GM15510 (cell line): ENCODE measurements around the gene PLOD1.

Experiments
- POLR2A ChIP-seq: IDR thresholded peaks from 3 replicates; pipeline ENCODE4 v1.6.1; 2011; ENCODE audit warnings: borderline replicate concordance; ENCODE audit not compliant: insufficient read length; ENCODE audit errors: extremely low read depth

The PLOD1 gene

GRCh38 chr1:11930571-11931445 lies 3.7 kb upstream of the PLOD1 start:
- no peak for TF ChIP-seq POLR2A

- no peak for TF ChIP-seq POLR2A
Measured at GRCh38 chr1:11931845-11932244, 2.7 kb upstream of the PLOD1 start.

- no peak for TF ChIP-seq POLR2A
Measured at GRCh38 chr1:11935057-11935412, 518 bp downstream of the PLOD1 start.

GRCh38 chr1:11938722-11939526 lies 4.4 kb downstream of the PLOD1 start:
- no peak for TF ChIP-seq POLR2A

GRCh38 chr1:11940260-11940921 lies 5.9 kb downstream of the PLOD1 start:
- no peak for TF ChIP-seq POLR2A

- TF ChIP-seq POLR2A = no peak
Measured at GRCh38 chr1:11942280-11942679, 7.8 kb downstream of the PLOD1 start.

- no peak for TF ChIP-seq POLR2A
Measured at GRCh38 chr1:11943619-11944018, 9.1 kb downstream of the PLOD1 start.

- TF ChIP-seq POLR2A = no peak
Measured at GRCh38 chr1:11944358-11944931, 9.9 kb downstream of the PLOD1 start.

- no peak for TF ChIP-seq POLR2A
Measured at GRCh38 chr1:11946647-11947046, 12.1 kb downstream of the PLOD1 start.

GRCh38 chr1:11948822-11949458 lies 14.4 kb downstream of the PLOD1 start:
- no peak for TF ChIP-seq POLR2A

GRCh38 chr1:11951901-11952300 lies 17.4 kb downstream of the PLOD1 start:
- no peak for TF ChIP-seq POLR2A

GRCh38 chr1:11952455-11953109 lies 18.1 kb downstream of the PLOD1 start:
- TF ChIP-seq POLR2A = no peak

- no peak for TF ChIP-seq POLR2A
Measured at GRCh38 chr1:11955221-11955620, 20.7 kb downstream of the PLOD1 start.

- TF ChIP-seq POLR2A = no peak
Measured at GRCh38 chr1:11957398-11957797, 22.9 kb downstream of the PLOD1 start.
